Smooth muscle cell (in vitro differentiated cells): ENCODE results near the gene PAXX. TPM values are rescaled to one million over a fixed set of nuclear protein-coding genes. Genes with fewer than 3 reads are reported as not detected.

Source experiments
- DNase-seq: peaks from one replicate; lab custom pipeline; 2025; ENCODE audit not compliant: unreplicated experiment; lab: John Stamatoyannopoulos, UW
- H2AFZ ChIP-seq: fragments of 200-600 bp; sonication (generic); 2 replicates; pipeline ENCODE4 v1.6.0; 2016; ENCODE audit warnings: antibody characterized with exemption, low read depth, mild to moderate bottlenecking
- H3F3A ChIP-seq: fragments of 200-600 bp; sonication (generic); 2 replicates; pipeline ENCODE4 v1.6.0; 2017; ENCODE audit warnings: antibody characterized with exemption, low read depth
- H3K27ac ChIP-seq: fragments of 200-600 bp; sonication (generic); 2 replicates; pipeline ENCODE4 v1.5.1; 2016; ENCODE audit warnings: low read depth, mild to moderate bottlenecking
- H3K27me3 ChIP-seq: fragments of 200-600 bp; sonication (generic); 2 replicates; pipeline ENCODE4 v1.6.1; 2016; ENCODE audit warnings: low read depth, mild to moderate bottlenecking
- H3K36me3 ChIP-seq: fragments of 200-600 bp; sonication (generic); 2 replicates; pipeline ENCODE4 v1.5.1; 2016; ENCODE audit warnings: low read depth
- H3K4me1 ChIP-seq: fragments of 200-600 bp; sonication (generic); 2 replicates; pipeline ENCODE4 v1.5.1; 2016; ENCODE audit warnings: low read depth
- H3K4me2 ChIP-seq: fragments of 200-600 bp; sonication (generic); 2 replicates; pipeline ENCODE4 v1.6.0; 2016; ENCODE audit warnings: mild to moderate bottlenecking
- H3K4me3 ChIP-seq: fragments of 200-600 bp; sonication (generic); 2 replicates; pipeline ENCODE4 v1.5.1; 2016; ENCODE audit warnings: mild to moderate bottlenecking
- H3K79me2 ChIP-seq: fragments of 200-600 bp; sonication (generic); 2 replicates; pipeline ENCODE4 v1.6.0; 2016; ENCODE audit warnings: low read depth, mild to moderate bottlenecking
- H3K9ac ChIP-seq: fragments of 200-600 bp; sonication (generic); 2 replicates; pipeline ENCODE4 v1.6.0; 2016; ENCODE audit warnings: low read depth
- H3K9me3 ChIP-seq: fragments of 200-600 bp; sonication (generic); replicated peaks from 2 replicates; pipeline ENCODE4 v1.5.1; 2016; ENCODE audit warnings: low read depth
- H4K20me1 ChIP-seq: fragments of 200-600 bp; sonication (generic); 2 replicates; pipeline ENCODE4 v1.6.0; 2016; ENCODE audit warnings: low read depth
- WGBS: methylation state at CpG from one replicate; pipeline ENCODE4 v1.1.7; 2016; ENCODE audit warnings: low lambda C conversion rate; 5-methylcytosine and 5-hydroxymethylcytosine counted together
- polyA plus RNA-seq: library from polyadenylated mRNA; unstranded; fragments of >200 nt; fragmentation: Nextera tagmentation; extraction: Ambion mirVana; gene quantifications from 2 replicates; pipeline ENCODE4 v1.2.1, GENCODE V29; 2016
- total RNA-seq: library from RNA; depleted of rRNA; stranded (reverse); fragments of >200 nt; gene quantifications from 2 replicates; pipeline ENCODE4 v1.2.3, GENCODE V29; 2014
- TF ChIP-seq, protein P1 (sequence below): fragments of 200-600 bp; sonication (generic); IDR thresholded peaks from 2 replicates; pipeline ENCODE4 v1.5.1; 2017; ENCODE audit warnings: borderline replicate concordance, mild to moderate bottlenecking, antibody characterized with exemption; ENCODE audit not compliant: insufficient read depth, poor library complexity, severe bottlenecking

The PAXX gene
- total and polyA plus RNA-seq, 2 experiments from 2014 or later = 27.4 to 62.0 TPM

DNA sequence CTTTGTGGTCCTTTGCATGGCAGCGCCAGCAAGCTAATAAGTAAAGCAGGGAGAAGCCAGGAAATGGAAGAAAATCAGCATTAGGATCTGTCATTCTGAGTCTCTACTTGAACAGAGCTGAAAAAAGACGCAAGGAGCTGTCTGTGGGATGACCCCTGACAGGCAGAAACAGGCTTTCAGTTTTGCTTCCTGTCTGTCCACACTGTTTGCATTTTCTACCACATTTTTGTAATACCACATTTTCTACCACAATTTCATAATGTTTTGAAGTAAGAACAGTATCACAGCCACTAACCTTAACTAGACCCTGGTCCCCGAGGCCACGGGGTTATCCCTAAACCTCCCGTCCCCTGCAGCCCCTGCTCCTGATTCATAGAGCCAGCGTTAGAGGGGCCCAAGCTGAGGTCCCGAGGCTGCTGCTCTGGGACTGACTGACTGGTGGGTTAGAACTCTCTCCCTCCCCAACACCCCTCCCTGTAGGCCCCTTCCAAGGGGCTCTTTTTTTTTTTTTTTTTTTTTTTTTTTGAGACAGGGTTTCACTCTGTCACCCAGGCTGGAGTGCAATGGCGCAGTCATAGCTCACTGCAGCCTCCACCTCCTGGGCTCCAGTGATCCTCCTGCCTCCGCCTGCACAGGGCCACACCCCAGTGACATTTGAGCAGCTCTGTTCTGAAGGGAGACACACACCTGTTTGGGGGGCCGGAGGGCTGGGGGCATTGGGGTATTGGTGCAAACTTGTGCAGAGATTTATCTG lies 8.1 kb downstream of the PAXX start:
- Histone ChIP-seq H3F3A (no peaks in the 10 kb centered on the region), H3K27ac (peak overlapping the region; percentile 19), H4K20me1 (no peaks in the 10 kb centered on the region), H3K9me3 (no peaks in the 10 kb centered on the region), H3K36me3 (no peaks in the 10 kb centered on the region), H3K4me1 (peaks cover 12% of the 10 kb centered on the region), H3K27me3 (no peaks in the 10 kb centered on the region), H2AFZ (no peak overlapping the region), H3K4me3 (no peak overlapping the region), H3K4me2 (no peak overlapping the region), H3K79me2 (no peaks in the 10 kb centered on the region), H3K9ac (no peak overlapping the region)
- TF ChIP-seq, protein P1, sequence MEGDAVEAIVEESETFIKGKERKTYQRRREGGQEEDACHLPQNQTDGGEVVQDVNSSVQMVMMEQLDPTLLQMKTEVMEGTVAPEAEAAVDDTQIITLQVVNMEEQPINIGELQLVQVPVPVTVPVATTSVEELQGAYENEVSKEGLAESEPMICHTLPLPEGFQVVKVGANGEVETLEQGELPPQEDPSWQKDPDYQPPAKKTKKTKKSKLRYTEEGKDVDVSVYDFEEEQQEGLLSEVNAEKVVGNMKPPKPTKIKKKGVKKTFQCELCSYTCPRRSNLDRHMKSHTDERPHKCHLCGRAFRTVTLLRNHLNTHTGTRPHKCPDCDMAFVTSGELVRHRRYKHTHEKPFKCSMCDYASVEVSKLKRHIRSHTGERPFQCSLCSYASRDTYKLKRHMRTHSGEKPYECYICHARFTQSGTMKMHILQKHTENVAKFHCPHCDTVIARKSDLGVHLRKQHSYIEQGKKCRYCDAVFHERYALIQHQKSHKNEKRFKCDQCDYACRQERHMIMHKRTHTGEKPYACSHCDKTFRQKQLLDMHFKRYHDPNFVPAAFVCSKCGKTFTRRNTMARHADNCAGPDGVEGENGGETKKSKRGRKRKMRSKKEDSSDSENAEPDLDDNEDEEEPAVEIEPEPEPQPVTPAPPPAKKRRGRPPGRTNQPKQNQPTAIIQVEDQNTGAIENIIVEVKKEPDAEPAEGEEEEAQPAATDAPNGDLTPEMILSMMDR = no peak
- DNase-seq = no peak
- 66% methylated on average over 9 of the region's 10 CpGs for WGBS

DNA sequence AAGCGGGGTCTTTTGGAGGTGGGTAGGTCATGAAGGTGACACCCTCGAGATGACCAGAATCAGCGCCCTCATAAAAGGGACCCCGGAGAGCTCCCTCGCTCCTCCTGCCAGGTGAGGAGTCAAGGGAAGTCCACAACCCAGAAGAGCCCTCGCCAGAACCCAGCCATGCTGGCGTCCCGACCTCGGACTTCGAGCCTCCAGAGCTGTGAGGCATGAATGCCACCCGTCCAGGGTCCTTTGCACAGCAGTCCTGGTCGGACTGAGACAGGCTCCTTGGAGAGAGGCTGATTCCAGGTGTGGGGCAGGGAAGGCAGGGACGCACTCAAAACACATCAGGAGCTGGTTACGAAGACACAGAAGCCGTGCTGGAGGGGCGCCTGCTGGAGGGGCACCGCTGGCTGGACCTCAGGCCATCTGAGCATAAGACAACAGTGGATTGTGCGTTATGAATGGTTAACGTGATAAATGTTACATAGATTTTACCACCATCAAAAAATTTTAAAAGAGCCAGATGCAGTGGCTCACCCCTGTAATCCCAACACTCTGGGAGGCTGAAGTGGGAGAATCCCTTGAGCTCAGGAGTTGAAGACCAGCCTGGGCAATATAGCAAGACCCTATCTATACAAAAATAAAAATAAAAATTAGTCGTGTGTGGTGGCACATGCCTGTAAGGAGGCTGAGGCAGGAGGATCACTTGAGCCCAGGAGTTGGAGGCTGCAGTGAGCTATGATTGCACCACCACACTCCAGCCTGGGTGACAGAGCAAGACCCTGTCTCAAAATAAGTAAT lies 9.8 kb downstream of the PAXX start:
- no peaks in the 10 kb centered on the region for H4K20me1 ChIP-seq
- H3K27me3 ChIP-seq = no peaks in the 10 kb centered on the region
- peaks cover 4% of the 10 kb centered on the region for H3K4me1 ChIP-seq
- no peak overlapping the region for H3K9ac ChIP-seq
- no peaks in the 10 kb centered on the region for H3K9me3 ChIP-seq
- H2AFZ ChIP-seq = no peak overlapping the region
- no peaks in the 10 kb centered on the region for H3K36me3 ChIP-seq
- DNase-seq = no peak
- H3K27ac ChIP-seq = no peak overlapping the region
- no peaks in the 10 kb centered on the region for H3F3A ChIP-seq
- no peak overlapping the region for H3K4me2 ChIP-seq
- TF ChIP-seq, protein P1 = no peak
- no peaks in the 10 kb centered on the region for H3K79me2 ChIP-seq
- H3K4me3 ChIP-seq = no peak overlapping the region
- WGBS = 93% methylated on average over 20 of the region's 20 CpGs

DNA sequence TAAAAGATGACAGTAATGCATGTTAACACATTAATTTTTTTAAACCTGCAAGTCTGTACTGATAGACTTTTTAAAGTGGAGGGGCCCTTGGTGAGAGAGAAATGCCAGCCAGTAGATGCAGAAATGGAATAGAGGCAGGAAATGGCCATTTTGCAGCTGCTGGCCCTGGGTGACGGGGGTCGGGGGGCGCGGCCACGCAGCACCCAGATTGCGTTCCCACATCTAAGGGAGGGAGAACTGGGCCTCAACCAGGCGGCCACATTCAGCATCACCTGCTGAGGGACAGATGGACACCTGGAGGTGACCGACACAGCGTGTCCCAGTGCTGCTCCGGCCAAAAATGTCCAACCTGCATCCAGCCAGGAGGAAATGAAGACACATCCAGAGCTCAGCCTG lies 10.4 kb downstream of the PAXX start:
- no peaks in the 10 kb centered on the region for H3F3A ChIP-seq
- H3K9ac ChIP-seq = no peak overlapping the region

More for the DNA sequence above, 10.4 kb downstream of the PAXX start:
- Histone ChIP-seq H3K27me3 (no peaks in the 10 kb centered on the region), H4K20me1 (no peaks in the 10 kb centered on the region), H3K27ac (no peak overlapping the region), H3K4me1 (no peaks in the 10 kb centered on the region), H3K79me2 (no peaks in the 10 kb centered on the region), H3K9me3 (no peaks in the 10 kb centered on the region), H3K4me3 (no peak overlapping the region), H2AFZ (no peak overlapping the region), H3K4me2 (no peak overlapping the region), H3K36me3 (no peaks in the 10 kb centered on the region)
- no peak for DNase-seq
- WGBS = 96% methylated on average over 10 of the region's 10 CpGs
- TF ChIP-seq, protein P1 = no peak
